ENCODE results near the gene PAK2. TPM values are rescaled to one million over a fixed set of nuclear protein-coding genes. Genes with fewer than 3 reads are reported as not detected.

PAK2 gene
- total and polyA plus RNA-seq, 10 donors, result 21.2 to 113 (median 99.9) TPM

DNA sequence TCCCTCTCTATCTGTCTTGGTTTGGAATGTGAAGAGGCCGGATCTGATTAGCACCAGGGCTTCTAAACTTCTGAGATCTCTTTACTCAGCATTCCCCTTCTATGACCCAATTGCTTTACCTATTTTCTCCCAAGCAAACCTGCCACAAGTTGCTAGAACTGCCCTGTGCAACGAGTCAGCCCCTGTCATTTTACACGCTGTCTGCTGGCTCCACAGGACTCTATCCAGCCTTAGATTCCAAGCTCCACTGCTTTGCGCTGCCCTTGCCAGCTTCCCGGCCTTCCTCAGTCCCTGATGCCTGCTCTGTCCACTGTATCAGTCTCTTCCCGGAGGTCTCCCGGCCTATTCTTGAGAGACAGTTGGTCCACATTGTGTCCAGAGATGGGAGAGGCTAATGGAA, 39.9 kb upstream of the PAK2 start:
- Histone ChIP-seq H3K27me3 (replicated peaks in 1 of 7) (no peaks in the 10 kb centered on the region), H3K27ac (no peak overlapping the region), H3K36me3 (no peaks in the 10 kb centered on the region), H3K4me3 (no peak overlapping the region), H3K4me1 (peaks cover 0 to 4% (median 0%) of the 10 kb centered on the region in 6 donors), H3K9me3 (no peaks in the 10 kb centered on the region)
- no peak for TF ChIP-seq POLR2A (IDR thresholded peaks at IDR 0.05)
- TF ChIP-seq, protein P1, sequence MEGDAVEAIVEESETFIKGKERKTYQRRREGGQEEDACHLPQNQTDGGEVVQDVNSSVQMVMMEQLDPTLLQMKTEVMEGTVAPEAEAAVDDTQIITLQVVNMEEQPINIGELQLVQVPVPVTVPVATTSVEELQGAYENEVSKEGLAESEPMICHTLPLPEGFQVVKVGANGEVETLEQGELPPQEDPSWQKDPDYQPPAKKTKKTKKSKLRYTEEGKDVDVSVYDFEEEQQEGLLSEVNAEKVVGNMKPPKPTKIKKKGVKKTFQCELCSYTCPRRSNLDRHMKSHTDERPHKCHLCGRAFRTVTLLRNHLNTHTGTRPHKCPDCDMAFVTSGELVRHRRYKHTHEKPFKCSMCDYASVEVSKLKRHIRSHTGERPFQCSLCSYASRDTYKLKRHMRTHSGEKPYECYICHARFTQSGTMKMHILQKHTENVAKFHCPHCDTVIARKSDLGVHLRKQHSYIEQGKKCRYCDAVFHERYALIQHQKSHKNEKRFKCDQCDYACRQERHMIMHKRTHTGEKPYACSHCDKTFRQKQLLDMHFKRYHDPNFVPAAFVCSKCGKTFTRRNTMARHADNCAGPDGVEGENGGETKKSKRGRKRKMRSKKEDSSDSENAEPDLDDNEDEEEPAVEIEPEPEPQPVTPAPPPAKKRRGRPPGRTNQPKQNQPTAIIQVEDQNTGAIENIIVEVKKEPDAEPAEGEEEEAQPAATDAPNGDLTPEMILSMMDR (IDR thresholded peaks at IDR 0.05 in 8 of 11, conservative IDR thresholded peaks at IDR 0.05 in 3 of 11), result no peak
- no peak for TF ChIP-seq POLR2AphosphoS5 (IDR thresholded peaks at IDR 0.05)
- intact Hi-C loops (cut with DNase I; ENCODE audit: low total_unique reads), result no loop called here
- 89 to 97% (median 91%) methylated on average over 7 of the region's 7 CpGs for WGBS, 5 donors
- no peak for DNase-seq

DNA sequence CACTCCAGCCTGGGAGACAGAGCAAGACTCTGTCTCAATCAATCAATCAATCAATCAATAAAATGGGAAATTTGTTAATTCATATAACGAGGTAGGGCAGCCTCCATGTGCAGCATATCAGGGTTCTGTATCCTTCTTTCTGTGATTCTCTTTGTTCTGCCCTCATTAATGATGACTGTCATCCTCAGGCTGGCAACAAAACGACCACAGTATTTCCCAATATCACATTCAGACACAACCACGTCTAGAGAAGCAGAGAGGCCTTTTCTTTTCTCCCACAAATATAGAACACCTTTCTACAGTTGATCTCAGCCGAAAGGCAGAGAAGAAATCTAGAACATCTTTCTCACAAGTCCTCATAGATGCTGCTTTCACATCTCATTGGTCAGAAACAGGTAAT, 38.9 kb upstream of the PAK2 start:
- H3K4me3 ChIP-seq, result no peak overlapping the region
- 48 to 90% (median 64%) methylated on average over 4 of the region's 4 CpGs for WGBS, 5 donors
- no peaks in the 10 kb centered on the region for H3K36me3 ChIP-seq
- no peak for DNase-seq
- H3K27me3 ChIP-seq (replicated peaks in 1 of 7), result no peaks in the 10 kb centered on the region
- H3K9me3 ChIP-seq, result no peaks in the 10 kb centered on the region
- H3K27ac ChIP-seq, result no peak overlapping the region
- intact Hi-C loops (cut with DNase I; ENCODE audit: low total_unique reads), result no loop called here
- peaks cover 0 to 4% (median 0%) of the 10 kb centered on the region in 6 donors for H3K4me1 ChIP-seq
- TF ChIP-seq, protein P1 (IDR thresholded peaks at IDR 0.05 in 8 of 11, conservative IDR thresholded peaks at IDR 0.05 in 3 of 11), result no peak
- TF ChIP-seq POLR2A (IDR thresholded peaks at IDR 0.05), result no peak
- TF ChIP-seq POLR2AphosphoS5 (IDR thresholded peaks at IDR 0.05), result no peak

DNA sequence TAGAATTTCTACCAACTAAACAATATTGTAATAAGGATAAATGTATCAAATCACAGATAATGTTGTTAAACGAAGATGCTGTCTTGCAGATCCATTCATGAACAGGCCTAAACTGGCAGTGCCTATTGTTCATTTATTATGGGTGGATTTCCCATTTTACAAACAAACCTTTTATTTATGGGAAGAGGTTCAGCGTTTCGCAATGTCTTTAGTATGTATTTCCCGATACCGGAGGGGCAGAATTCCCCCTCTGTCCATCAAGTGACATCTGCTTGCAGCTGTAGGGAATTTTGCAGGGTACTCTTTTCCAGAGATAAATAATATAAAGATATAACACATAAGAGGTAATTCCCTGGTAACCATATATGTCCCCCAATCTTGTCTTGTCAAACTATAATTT, 33.3 kb upstream of the PAK2 start:
- TF ChIP-seq, protein P1 (IDR thresholded peaks at IDR 0.05 in 8 of 11, conservative IDR thresholded peaks at IDR 0.05 in 3 of 11), result no peak
- TF ChIP-seq POLR2A (IDR thresholded peaks at IDR 0.05), result no peak
- TF ChIP-seq POLR2AphosphoS5 (IDR thresholded peaks at IDR 0.05), result no peak
- Histone ChIP-seq H3K9me3 (no peaks in the 10 kb centered on the region), H3K36me3 (peaks cover 0 to 7% (median 0%) of the 10 kb centered on the region in 6 donors), H3K4me1 (peaks cover 3 to 19% (median 7%) of the 10 kb centered on the region in 6 donors), H3K27me3 (replicated peaks in 1 of 7) (no peaks in the 10 kb centered on the region), H3K27ac (no peak overlapping the region), H3K4me3 (no peak overlapping the region)
- no peak for DNase-seq
- WGBS, 5 donors, result 62 to 84% (median 75%) methylated on average over 5 of the region's 5 CpGs
- intact Hi-C loops (cut with DNase I; ENCODE audit: low total_unique reads), result no loop called here

DNA sequence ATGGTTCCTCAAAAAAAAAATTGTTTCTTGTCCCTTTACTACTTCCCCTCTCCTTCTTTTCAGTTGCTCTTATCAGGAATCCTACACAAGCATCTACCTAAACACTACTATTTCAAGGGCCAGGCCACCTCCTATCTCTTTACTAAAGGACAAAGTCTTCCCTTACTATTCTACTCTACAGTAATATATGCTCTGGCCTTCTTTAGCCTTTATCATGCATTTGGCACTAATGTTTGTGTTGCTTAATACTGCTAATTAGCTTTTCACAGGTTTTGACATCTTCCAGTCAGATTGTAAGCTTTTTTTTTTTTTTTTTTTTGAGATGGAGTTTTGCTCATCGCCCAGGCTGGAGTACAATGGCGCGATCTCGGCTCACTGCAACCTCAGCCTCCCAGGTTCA, 32.9 kb upstream of the PAK2 start:
- Histone ChIP-seq H3K4me3 (no peak overlapping the region), H3K36me3 (peaks cover 0 to 7% (median 0%) of the 10 kb centered on the region in 6 donors), H3K4me1 (peaks cover 4 to 23% (median 11%) of the 10 kb centered on the region in 6 donors), H3K27ac (no peak overlapping the region), H3K9me3 (no peaks in the 10 kb centered on the region), H3K27me3 (replicated peaks in 1 of 7) (no peaks in the 10 kb centered on the region)
- TF ChIP-seq POLR2A (IDR thresholded peaks at IDR 0.05) (no peak), POLR2AphosphoS5 (IDR thresholded peaks at IDR 0.05) (no peak)
- TF ChIP-seq, protein P1 (IDR thresholded peaks at IDR 0.05 in 8 of 11, conservative IDR thresholded peaks at IDR 0.05 in 3 of 11), result no peak
- intact Hi-C loops (cut with DNase I; ENCODE audit: low total_unique reads), result no loop called here
- DNase-seq, result no peak
- WGBS, 5 donors, result 96 to 100% (median 99%) methylated on average over 4 of the region's 4 CpGs
